Measurements from ENCODE around the gene CLMP.
"Not testable (repeated sequence)": the region's sequence is repeated elsewhere in the genome, so short reads cannot be mapped to it uniquely, and the experiment has no call there.

CLMP gene

DNA sequence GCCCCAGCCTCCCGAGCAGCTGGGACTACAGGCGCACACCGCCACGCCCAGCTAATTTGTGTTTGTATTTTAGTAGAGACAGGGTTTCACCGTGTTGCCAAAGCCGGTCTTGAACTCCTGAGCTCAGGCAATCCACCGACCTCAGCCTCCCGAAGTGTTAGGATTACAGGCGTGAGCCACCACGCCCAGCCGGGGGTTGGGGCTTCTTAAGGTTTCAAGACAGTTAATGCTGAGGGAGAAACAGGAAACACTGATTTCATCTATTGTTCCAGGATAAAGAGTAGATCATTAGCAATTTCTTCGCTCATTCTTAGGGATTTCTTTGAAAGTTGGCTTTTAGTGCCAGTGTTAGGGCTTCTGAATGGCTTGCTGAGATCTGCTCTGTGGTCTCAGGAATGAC, 21.2 kb upstream of the CLMP start:
- no peak for DNase-seq

DNA sequence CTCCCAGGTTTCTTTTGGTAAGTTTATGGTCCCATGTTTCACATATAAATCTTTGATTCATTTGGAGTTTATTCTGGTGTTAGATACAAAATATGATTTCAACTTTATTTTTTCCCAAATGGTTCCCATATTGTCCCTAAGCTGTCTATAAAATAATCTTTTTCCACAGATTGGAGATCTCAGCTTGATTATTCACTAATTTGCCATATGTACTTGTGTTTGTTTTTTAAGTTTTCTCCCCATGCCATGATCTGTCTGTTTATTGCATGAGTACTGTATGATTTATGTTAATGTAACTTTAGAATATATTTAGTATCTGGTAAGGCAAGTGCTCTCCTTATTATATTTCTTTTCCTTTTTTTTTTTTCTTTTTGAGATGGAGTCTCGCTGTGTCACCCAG, 19.9 kb upstream of the CLMP start:
- DNase-seq: no peak

DNA sequence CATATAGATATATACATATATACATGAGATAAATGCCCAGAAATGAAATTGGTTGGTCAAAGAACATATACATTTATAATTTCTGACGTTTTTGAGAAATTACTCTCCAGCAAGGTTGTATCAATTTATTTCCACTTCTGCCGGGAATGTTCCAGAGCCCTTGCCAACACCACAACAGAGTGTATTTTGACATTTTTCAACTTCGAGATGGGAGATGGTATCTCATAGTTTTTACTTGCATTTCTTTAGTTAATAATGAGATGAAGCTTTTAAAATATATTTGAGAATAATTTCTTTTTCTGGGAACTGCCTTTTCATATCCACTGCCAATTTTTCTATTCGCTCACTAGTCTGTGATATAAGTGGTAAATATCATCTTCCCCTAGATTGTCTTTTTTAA, 19.3 kb upstream of the CLMP start:
- DNase-seq: no peak

DNA sequence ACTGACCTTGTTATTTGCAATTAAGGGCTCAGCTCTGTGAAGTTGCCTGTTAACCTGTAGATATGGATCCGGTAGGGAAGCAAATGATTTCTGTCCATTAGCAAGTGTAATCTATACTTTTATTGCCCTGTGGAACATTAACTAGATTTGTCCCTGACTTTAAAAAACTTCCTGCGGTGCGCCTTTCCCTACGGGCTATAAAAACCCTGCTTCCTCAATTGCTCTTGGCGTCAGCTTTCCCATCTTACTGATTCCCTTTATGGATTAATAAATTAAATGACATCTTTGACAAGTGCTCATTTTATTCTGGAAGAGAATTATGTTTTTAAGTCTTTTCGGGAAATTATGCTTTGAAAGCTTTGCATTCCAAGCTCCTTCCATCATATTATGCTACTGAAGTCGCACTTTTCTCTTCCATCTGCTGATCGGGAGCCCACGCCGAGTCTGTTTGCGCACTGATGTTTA, 18.3 kb upstream of the CLMP start:
- no peak for DNase-seq

DNA sequence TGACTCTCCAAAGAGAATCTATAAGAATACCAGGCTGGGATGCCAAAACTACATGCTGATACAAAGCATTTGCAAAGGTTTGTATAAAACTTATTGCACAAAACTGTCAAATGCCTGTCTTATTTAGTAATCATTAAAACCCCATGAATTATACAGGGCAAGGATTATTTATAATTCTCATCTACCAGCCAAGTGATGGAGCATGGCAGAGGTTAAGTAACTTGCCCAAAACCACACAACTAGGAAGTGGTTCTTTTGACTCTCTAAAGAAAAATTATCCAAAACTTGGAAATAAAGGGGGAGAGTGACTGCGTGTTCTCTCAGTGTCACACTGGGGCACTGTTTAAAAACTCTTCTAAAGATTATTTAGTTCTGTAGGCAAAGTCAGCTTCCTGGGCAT, 17.4 kb upstream of the CLMP start:
- DNase-seq: no peak

DNA sequence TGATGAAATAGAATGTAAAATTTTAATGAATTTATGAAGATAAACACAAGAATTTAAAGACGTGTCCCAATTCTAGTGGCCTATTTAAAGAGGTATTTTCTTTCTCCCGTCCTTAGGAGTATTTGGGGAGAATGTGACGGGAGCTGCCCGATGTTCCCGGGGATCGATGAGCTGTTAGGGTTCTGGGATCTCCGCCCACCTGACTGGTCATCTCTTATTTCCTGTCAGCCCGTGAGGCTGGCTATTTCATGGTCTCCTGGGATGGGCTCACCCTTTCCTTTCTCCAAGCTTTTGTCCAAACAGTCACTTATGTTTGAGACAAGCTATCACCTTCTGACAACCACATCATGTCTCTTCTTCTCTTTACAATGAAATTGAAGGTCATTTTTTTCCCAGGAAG, 16.9 kb upstream of the CLMP start:
- DNase-seq: no peak

DNA sequence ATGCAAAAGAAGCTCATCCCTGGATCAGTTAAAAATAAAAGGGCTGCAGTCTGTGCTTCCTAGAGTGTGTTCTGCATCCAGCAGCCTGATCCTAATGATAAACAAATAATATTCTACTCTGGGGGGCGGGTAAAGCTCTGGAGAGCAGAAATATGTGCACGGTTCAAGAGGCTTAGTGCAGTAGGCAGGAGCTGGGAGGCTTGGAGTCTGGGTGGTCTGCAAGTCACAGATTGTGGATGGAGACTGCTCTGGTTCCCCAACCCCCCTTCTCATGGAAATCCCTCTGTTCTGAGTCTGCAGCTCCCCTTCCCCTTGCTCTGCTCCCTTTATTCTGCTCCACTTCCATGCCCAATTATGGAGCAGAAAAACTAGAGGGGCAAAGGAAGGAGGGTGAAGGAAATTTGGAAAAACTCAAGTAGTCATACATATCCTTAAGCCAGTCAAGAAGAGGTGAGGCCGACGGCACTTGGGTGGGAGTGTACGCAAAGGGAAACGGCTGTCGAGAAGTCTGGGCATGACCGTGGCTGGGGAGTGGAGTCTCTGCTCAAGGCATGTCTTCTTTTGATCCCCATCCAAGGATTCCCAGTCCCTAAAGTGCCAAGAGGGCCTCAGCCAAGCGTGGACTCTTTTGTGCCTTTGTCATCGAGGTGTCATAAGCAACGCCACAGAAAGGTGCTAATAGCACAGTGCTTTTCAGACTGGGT, 16.3 kb upstream of the CLMP start:
- no peak for DNase-seq

DNA sequence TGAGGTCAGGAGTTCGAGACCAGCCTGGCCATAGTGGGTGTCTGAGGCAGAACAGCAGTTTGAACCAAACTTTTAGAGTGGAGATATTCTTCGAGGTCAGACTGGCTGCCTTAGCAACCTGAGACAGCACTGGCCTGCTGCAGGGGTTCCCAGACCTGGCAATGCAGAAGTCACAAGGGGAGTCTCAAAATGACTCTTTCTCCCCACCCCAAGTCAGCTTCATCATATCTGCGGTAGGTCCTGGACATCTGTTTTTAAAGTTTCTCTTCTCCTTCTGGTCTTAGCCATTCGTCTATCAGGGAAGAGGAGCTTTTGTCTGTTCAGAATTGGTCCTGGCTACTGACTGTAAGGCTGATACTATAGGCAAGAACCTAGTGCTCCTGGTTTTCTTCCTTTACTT, 14.5 kb upstream of the CLMP start:
- no peak for DNase-seq

DNA sequence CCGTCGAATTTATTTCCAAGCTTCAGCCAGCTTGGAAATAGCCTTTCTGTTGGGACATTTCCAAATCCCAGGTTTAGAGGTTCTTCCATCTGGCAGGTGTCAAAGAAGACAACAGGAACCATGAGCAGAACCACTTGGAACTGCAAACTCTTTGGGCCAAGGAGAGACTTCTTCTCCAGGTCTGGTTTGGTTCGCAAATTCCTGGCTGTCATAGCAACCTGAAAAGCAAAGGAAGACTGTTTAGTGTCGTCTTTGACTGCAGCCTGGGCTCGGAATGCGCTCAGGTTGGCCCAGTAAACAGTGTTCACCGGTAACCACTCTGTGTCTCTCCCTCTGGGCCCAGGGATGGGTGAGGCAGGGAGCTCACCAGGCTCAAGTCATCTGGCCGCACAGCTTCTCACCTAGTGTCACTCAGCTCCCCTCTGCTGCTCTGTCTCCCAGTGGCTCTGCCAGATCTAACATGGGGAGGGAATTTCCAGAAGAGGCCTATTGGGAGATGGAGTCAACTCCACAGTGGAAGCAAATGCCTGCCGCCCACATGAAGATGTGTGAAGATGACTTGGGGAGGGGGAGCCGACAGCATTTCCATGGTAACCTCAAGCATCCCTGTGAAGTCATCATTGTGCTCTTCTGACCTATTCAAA, 11.9 kb upstream of the CLMP start:
- no peak for DNase-seq

DNA sequence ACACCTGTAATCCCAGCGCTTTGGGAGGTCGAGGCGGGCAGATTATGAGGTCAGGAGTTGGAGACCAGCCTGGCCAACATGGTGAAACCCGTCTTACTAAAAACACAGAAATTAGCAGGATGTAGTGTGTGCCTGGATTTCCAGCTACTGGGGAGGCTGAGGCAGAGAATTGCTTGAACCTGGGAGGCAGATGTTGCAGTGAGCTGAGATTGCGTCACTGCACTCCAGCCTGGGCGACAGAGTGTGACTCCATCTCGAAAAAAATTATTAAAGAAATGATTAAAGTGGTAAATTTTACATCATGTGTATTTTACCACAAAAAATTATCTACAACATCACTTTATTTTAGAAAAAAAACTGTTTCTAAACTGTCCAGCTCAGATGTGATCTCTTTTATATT, 11.0 kb upstream of the CLMP start:
- not testable (repeated sequence) for DNase-seq

DNA sequence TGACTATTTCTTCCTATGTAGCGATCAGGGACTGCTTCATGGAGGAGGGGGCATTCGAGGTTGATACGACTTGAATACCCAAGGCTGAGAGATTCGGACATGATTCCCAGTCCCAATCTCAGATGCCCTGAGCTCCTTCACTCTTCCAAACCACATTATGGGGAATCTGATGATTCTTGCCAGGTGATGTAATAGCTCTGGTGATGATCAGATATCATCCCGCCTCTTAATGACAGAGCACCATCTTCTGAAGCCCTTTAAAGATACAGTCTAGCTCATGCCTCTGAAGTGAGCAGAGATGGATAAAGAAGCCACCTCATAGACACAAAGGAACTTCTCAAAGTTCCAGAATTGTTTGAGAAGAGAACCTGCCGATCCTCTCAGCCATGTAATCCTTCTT, 8.9 kb upstream of the CLMP start:
- DNase-seq: no peak

DNA sequence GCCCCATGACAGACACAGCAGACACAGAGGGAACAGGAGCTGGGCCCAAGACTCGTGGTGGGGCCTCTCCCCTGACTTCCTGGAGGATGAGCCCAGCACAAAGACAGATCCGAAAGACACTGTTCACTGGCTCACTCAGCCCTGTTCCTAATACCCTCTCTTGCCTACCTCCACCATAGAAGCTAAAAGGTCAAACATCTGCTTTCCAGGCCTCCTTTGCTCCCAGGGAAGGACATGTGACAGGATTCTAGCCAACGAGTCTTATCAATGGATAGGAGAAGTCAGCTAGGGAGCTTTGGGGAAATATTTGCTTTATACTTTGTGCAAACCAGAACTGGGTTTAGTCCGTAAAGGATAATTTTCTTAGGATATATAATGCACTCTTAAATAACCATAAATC, 8.4 kb upstream of the CLMP start:
- DNase-seq: no peak

DNA sequence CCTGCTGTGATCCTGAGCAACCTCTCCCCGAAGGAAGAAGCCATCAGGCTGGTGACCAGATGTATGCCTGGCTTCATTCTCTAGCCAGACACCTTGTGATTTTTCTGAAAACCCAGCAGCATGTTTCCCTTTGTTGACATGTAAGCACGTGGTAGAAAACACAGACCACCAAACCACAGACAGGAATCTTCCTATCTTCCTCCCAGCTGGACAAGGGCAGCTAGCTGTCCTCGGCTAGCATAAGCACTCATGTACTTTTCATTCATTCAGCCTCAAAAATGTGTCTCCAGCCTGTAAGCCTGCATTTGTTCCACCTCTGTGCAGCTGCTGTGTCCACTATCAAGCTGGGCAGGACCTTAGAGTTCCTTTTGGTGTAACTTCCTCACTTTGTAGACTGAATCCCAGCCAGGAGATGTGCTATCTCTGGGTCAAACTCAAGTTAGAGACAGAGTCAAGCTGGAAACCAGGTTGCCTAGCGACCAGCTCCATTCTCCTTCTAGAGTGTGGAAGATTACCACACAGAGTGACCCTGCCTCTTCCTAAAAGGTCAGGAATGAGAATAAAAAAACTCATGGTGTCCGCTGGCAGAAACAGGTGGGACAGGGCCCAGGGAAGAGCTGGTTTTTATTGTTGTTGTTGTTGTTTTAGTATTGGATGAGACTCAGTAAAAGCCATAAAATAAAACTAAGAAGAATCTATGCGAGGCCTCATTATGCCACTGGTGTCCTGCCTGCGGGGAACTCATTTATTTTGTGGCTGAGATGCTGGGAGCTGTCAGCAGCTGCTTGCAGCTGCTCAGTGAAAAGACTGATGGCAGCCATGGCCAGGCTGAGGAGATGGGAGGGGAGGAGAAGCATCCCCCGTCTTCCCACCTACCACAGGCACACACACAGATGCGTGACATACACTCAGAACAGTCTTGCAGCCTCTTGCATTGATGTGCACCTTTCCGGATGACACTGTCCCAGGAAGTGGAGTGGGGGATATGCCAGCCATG, 7.4 kb upstream of the CLMP start:
- no peak for DNase-seq

DNA sequence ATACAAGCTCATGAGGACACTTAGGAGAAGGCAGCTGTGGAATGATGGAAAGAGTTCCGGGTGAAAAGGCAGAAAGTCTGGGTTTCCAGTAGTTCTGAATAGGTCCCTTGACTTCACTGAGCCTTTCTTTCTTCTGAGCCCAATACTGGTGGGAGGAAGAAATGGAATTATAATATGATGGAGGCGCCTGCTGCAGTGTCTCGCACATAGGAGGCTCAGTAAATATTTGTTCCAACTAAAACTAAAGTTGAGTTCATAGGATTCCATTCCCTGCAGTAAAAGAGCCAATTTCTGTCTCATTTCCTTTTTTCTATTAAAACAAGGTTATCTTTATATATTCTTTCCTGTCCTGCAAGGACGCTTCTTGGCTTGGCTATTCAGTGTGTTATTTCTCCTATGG, 5.2 kb upstream of the CLMP start:
- no peak for DNase-seq

DNA sequence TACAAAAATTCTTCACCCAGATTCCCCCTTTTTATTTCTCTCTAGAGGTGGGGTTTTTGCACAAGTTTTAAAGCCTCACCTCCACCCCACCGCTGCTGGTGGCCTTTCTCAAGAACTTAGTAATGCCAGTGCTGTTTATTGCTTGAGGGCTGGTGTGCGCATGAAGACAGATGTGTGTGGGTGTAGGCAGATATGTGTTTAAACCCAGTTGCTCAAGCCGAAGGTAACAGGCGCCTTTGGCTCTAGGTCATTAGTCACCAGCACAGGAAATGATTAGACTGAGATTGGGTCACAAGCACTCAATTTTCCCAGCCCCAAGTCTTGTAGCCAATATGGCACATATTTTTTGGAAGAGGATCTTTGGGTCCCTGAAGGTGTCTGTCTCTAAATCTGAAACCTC, 2.7 kb upstream of the CLMP start:
- peak; percentile 81 for DNase-seq

DNA sequence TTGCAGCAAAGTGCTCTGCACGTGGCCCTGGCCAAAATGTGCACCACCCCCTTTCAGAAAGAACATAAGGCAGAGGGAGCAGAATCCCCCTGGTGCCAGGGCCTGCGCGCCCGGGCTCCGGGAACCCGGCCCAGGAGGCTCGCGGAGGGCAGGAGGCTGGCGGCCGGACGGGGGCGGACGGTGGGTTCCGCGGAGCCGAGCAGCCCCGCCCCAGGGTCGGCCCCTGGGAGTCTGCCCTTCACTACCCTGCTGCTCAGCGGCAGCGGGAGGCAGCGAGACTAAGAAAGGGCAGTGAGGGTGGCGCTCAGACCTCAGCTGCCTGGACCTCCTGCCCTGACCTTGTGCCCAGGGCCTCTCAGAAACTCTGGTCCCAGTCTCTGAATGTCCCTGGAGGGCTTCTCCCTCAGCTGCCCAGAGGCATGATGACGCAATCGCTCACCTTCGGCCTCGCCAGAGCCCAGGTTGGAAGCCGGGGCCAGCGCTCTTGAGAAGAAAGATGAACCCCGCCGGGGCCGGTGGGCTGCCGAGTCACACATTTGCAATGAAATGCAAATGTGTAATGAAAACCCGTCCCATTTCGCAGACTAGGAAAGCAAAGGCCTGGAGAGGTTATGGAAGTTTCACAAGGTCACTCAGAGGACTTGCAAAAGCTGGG, 1.1 kb upstream of the CLMP start:
- DNase-seq: no peak

DNA sequence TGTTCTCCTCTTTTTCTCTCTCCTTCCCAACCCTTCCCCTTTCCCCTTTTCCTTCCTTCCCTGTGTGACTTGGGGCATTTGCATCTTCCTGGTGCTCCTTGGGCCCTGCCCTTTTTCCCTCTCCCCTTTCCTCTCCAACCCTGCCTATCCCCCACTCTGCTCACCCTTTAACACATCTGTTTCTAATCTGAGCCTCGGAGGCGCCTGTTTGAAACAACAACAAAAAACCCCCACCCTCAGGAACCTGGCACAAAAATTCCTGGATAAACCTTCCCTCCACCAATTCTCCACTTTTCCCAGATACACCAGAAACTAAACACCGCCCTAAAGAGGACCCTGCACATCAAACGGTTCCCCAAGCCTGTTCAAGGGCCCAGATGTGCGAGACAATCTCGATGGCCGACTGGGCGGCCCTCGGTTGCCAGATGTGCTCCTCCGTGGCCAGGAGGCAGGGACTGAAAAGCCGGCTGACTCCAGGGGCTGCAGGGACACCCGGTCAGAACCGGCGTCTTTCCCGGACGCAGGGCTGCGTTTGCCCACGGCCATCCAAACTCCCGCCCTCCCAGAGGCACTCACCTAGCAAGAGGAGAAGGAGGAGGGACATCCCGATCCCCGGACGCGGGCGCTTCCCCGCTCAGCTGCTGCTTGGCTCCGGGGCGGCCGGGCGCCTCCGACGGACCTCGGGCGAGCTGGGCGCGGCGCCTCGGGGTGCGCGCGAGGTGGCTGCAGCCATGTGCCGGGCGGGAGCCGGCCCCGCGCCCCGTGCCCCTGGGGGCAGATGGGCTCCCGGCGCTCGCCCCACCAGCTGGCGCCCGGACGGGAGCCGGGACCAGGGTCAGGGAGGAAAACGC, 486 bp downstream of the CLMP start:
- no peak for DNase-seq

DNA sequence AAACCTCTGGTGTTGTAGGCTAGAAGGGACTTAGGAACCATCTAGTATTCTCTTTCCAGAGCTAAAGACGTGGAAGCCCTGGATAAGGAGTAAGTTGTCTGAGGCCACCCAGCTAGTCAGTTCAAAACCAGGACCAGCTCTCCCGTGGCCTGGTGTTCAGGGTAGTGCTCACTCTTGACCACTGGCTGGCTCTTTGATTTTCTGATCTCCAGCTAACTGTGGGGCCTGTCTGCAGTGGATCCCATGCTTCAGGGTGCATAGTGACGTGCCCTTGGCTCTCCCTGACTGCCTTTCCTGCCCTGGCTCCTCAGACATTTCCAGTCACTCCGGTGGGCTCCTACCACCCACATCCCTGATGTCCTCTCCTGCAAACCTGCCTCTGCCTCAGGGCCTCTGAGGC, 1.3 kb downstream of the CLMP start:
- no peak for DNase-seq

DNA sequence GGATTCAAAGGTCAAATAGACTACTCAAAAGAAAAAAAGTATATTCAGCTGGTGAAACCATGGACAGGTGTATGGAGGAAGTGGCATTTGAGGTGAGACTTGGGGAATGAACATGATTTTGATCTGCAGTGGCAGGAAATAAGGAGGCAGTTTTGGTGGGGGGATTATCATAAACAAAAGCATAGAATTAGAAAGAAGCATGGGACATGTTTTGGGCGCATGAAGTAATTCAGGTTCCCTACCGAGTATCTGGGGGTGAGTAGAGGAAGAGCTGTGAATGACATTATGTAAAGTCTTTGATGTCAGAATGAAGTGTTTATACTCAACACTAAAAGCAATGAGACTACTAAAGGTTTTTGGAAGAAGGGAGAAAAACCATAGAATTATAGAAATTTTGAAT, 3.1 kb downstream of the CLMP start:
- no peak for DNase-seq

DNA sequence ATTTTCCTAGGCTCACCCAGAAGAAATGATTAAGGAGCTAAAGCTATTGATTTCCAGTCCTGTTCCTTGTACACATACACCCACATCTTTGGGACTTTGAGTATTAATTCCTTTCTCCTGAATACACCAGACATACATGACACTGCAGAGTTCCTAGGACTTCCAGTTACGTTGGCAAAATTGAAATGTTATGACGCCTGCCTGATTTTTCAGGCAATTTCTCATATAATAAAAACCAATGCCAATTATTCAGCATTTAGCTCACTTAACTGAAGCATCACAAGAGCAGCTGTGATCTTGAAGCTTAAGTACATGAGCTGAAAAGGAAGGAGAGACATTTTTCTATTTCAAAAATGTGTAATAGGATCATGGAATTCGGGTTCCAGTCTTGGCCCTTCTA, 4.5 kb downstream of the CLMP start:
- DNase-seq: no peak

DNA sequence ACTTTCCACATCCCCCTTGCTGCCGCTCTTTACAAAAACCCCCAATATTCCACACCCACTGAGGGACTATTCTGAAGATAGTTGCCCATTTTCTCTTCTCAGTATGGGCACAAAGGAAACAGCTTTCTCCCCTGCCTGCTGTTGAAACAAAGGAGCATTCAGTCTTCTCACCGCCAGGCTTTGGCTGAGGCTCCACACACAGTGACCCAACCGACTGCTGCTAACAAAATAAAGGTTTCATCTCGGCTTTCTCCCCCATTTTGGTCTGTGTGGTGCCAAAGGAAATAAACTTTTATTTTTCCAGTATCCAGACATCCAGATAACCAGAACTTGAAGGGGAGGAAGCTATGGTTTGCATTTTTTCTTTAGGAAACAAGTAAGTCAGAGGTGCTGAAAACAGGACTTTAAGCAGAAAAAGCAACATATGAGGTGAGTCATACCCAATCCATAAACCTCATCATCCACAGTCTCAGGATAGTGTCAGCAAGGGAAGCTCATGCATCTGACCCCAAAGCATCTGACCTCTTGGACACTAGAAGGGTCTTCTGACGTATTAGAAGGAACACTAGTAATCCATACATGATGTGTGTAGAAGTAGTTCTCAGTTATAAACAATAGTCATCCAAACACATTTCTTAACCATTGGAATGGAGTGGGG, 6.4 kb downstream of the CLMP start:
- no peak for DNase-seq
